ENCODE results near the gene DLL3. TPM values are rescaled to one million over a fixed set of nuclear protein-coding genes. Genes with fewer than 3 reads are reported as not detected.

The DLL3 gene
- total and polyA plus RNA-seq, 9 of the 15 experiments (the other 6 are each of a cell fraction or from before 2014, with no cell fraction given), result 0.80 to 6.3 (median 1.2) TPM

DNA sequence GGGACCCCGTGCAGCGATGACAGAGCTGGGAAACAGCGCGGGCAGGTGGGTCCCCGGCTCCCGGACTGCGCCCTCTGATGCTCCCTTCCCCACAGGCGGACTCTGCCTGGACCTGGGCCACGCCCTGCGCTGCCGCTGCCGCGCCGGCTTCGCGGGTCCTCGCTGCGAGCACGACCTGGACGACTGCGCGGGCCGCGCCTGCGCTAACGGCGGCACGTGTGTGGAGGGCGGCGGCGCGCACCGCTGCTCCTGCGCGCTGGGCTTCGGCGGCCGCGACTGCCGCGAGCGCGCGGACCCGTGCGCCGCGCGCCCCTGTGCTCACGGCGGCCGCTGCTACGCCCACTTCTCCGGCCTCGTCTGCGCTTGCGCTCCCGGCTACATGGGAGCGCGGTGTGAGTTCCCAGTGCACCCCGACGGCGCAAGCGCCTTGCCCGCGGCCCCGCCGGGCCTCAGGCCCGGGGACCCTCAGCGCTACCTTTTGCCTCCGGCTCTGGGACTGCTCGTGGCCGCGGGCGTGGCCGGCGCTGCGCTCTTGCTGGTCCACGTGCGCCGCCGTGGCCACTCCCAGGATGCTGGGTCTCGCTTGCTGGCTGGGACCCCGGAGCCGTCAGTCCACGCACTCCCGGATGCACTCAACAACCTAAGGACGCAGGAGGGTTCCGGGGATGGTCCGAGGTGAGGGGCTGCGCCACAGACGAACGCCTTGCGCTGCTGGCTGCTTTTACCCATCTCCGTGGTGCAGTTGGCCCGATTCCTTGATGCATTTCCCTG is 8.4 kb downstream of the DLL3 start (continued):
- TF ChIP-seq NKRF (IDR thresholded peaks at IDR 0.05; ENCODE audit: borderline replicate concordance) (0 out of 2 replicates have a peak, but pooled peaks have one; percentile 48), CTBP1 (IDR thresholded peaks at IDR 0.05; ENCODE audit: borderline replicate concordance) (peak; percentile 100), ZFPM2 (CRISPR knock-in tag; IDR thresholded peaks at IDR 0.05) (no peak), ZFP1 (CRISPR knock-in tag; IDR thresholded peaks at IDR 0.05) (no peak), SRSF1 (IDR thresholded peaks at IDR 0.05; ENCODE audit: low read depth, low read length) (no peak), KDM2B (CRISPR knock-in tag; IDR thresholded peaks at IDR 0.05) (peak; percentile 63; the same call in 1 of the 2 replicates), MCM3 (IDR thresholded peaks at IDR 0.05) (no peak), POLR2G (IDR thresholded peaks at IDR 0.05; ENCODE audit: low read depth, low read length) (peak; percentile 78), PHF20 (IDR thresholded peaks at IDR 0.05; ENCODE audit: partially characterized antibody) (no peak), BDP1 (IDR thresholded peaks at IDR 0.05; ENCODE audit: insufficient read depth, insufficient read length) (no peak), RCOR1 (IDR thresholded peaks at IDR 0.05; ENCODE audit: borderline replicate concordance in 1 of 2, low read depth in 2 of 2, low read length in 2 of 2) (peak in 1 of 2 experiments; percentile 38; a peak in 1 of 4 replicates), KLF1 (tag; IDR thresholded peaks at IDR 0.05) (peak; percentile 90), ESRRB (CRISPR knock-in tag; IDR thresholded peaks at IDR 0.05; ENCODE audit: borderline replicate concordance) (no peak), ZNF431 (CRISPR knock-in tag; IDR thresholded peaks at IDR 0.05) (peak; percentile 81; the same call in 1 of the 2 replicates), PHTF2 (CRISPR knock-in tag; IDR thresholded peaks at IDR 0.05) (no peak), ZNF445 (CRISPR knock-in tag; IDR thresholded peaks at IDR 0.05; ENCODE audit: low read depth) (no peak), ZNF830 (CRISPR knock-in tag; IDR thresholded peaks at IDR 0.05) (no peak), ETV6 (IDR thresholded peaks at IDR 0.05; ENCODE audit: borderline replicate concordance in 1 of 2, low read depth in 2 of 2, low read length in 1 of 2) (no peak), ETV6 (CRISPR knock-in tag; IDR thresholded peaks at IDR 0.05; ENCODE audit: borderline replicate concordance) (peak; percentile 91; the same call in 1 of the 2 replicates), ZNF395 (CRISPR knock-in tag; IDR thresholded peaks at IDR 0.05) (peak; percentile 56; the same call in 1 of the 2 replicates), TRIM24 (IDR thresholded peaks at IDR 0.05) (no peak), KDM1A (IDR thresholded peaks at IDR 0.05) (peak; percentile 55 to 61; a peak in 3 of 4 replicates), NONO (IDR thresholded peaks at IDR 0.05; ENCODE audit: low read depth in 2 of 2, low read length in 1 of 2) (peak in 1 of 2 experiments; percentile 76; a peak in 2 of 4 replicates)
- TF ChIP-seq, protein P1, sequence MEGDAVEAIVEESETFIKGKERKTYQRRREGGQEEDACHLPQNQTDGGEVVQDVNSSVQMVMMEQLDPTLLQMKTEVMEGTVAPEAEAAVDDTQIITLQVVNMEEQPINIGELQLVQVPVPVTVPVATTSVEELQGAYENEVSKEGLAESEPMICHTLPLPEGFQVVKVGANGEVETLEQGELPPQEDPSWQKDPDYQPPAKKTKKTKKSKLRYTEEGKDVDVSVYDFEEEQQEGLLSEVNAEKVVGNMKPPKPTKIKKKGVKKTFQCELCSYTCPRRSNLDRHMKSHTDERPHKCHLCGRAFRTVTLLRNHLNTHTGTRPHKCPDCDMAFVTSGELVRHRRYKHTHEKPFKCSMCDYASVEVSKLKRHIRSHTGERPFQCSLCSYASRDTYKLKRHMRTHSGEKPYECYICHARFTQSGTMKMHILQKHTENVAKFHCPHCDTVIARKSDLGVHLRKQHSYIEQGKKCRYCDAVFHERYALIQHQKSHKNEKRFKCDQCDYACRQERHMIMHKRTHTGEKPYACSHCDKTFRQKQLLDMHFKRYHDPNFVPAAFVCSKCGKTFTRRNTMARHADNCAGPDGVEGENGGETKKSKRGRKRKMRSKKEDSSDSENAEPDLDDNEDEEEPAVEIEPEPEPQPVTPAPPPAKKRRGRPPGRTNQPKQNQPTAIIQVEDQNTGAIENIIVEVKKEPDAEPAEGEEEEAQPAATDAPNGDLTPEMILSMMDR (IDR thresholded peaks at IDR 0.05 in 2 of 3, conservative IDR thresholded peaks at IDR 0.05 in 1 of 3; ENCODE audit: insufficient read depth in 2 of 3, low read depth in 1 of 3, low read length in 3 of 3), result 0 out of 6 replicates have a peak, but pooled peaks of 1 of the 3 experiments have one; percentile 10

Measured in K562 (cell line).